ENCODE measurements around the gene VAV2. TPM values are rescaled to one million over a fixed set of nuclear protein-coding genes. Genes with fewer than 3 reads are reported as not detected.

The VAV2 gene
- total and polyA plus RNA-seq, 2 experiments from 2014 or later: 8.1 to 28.9 TPM

- no peak overlapping the region for H3K4me3 ChIP-seq
- no peaks in the 10 kb centered on the region for H3K36me3 ChIP-seq (ENCODE audit: insufficient read depth)
- no peak overlapping the region for H3K4me2 ChIP-seq
- no peaks in the 10 kb centered on the region for H3K4me1 ChIP-seq (ENCODE audit: insufficient read depth)
- Mint-ChIP-seq H3K4me1 (peaks cover 10% of the 10 kb centered on the region), H3K27me3 (ENCODE audit: insufficient read depth, low read depth, poor library complexity) (peaks cover 17% of the 10 kb centered on the region), H3K27ac (no peak overlapping the region), H3K4me3 (no peak overlapping the region), H3K9me3 (no peaks in the 10 kb centered on the region), H3K36me3 (ENCODE audit: low read depth) (peaks cover 16% of the 10 kb centered on the region; the same call in 2 of the 3 replicates)
- no peaks in the 10 kb centered on the region for H3K27me3 ChIP-seq (ENCODE audit: insufficient read depth)
- H3K79me2 ChIP-seq (replicated peaks; ENCODE audit: insufficient read depth): no peaks in the 10 kb centered on the region
- ATAC-seq: peak; percentile 6; the same call in 1 of the 3 replicates
- H3K9me2 ChIP-seq (ENCODE audit: insufficient read depth): no peaks in the 10 kb centered on the region
- no peak overlapping the region for H2AFZ ChIP-seq
- no peak for DNase-seq (ENCODE audit: low spot score)
- TF ChIP-seq ZNF462 (CRISPR knock-in tag; IDR thresholded peaks at IDR 0.05) (no peak), POLR2AphosphoS5 (IDR thresholded peaks at IDR 0.05; ENCODE audit: low read depth) (no peak), EZH2 (IDR thresholded peaks at IDR 0.05; ENCODE audit: low read depth, unreplicated experiment) (no peak), ZNF114 (CRISPR knock-in tag; IDR thresholded peaks at IDR 0.05) (no peak), REST (IDR thresholded peaks at IDR 0.05; ENCODE audit: unreplicated experiment) (no peak), JUNB (IDR thresholded peaks at IDR 0.05; ENCODE audit: unreplicated experiment) (no peak), ZNF331 (CRISPR knock-in tag; IDR thresholded peaks at IDR 0.05; ENCODE audit: low read depth) (no peak), STAT1 (IDR thresholded peaks at IDR 0.05; ENCODE audit: unreplicated experiment) (no peak), EZH2phosphoT487 (IDR thresholded peaks at IDR 0.05; ENCODE audit: unreplicated experiment) (no peak), NANOG (IDR thresholded peaks at IDR 0.05; ENCODE audit: borderline replicate concordance) (no peak), CTCF (conservative IDR thresholded peaks at IDR 0.05; ENCODE audit: low read depth in 2 of 2) (no peak), CREB1 (CRISPR knock-in tag; IDR thresholded peaks at IDR 0.05; ENCODE audit: low read depth) (no peak)
- H3K27ac ChIP-seq (ENCODE audit: low read depth): no peak overlapping the region
- no peaks in the 10 kb centered on the region for H4K20me1 ChIP-seq (replicated peaks; ENCODE audit: insufficient read depth)
- no peaks in the 10 kb centered on the region for H3F3A ChIP-seq (replicated peaks; ENCODE audit: low read depth)
These were observed 203.9 kb downstream of the VAV2 start for GRCh38 chr9:133788045-133788818.

All from GM23338 (cell line).